Panc1 (cell line): ENCODE data around the gene HS6ST3. TPM values are rescaled to one million over a fixed set of nuclear protein-coding genes. Genes with fewer than 3 reads are reported as not detected.

ENCODE experiments used
- ATAC-seq: fragments of 200-7000 bp; cut with Tn5 transposase; 2 replicates; pipeline ENCODE4 v1.9.1; 2020; ENCODE audit warnings: mild to moderate bottlenecking, moderate library complexity
- BruUV-seq: library from RNA; stranded (reverse); fragments of 400-500 nt; replicated peaks from 2 replicates; lab custom pipeline; 2021; lab: Mats Ljungman, UMichigan
- CTCF ChIA-PET: fragments of 300-600 bp; sonication (Branson Sonifier 250); formaldehyde crosslinking; loops from one replicate; lab custom pipeline; 2022; ENCODE audit warnings: antibody characterized with exemption; lab: Charles Lee
- POLR2A ChIA-PET: fragments of 300-600 bp; sonication (Branson Sonifier 250); formaldehyde crosslinking; loops from one replicate; lab custom pipeline; 2022; ENCODE audit warnings: antibody characterized with exemption; lab: Charles Lee
- DNase-seq: peaks from one replicate; pipeline ENCODE4 v3.0.0-alpha.2; 2010; ENCODE audit warnings: low read depth, low spot score
- H3K27ac ChIP-seq: 2 replicates; pipeline ENCODE4 v1.5.1; 2011; ENCODE audit warnings: mild to moderate bottlenecking, low read length, inconsistent platforms
- H3K27me3 ChIP-seq: fragments of 200-500 bp; sonication (Bioruptor generic); 2 replicates; pipeline ENCODE4 v1.6.0; 2014; ENCODE audit warnings: low read length, inconsistent platforms; ENCODE audit not compliant: control insufficient read depth, insufficient read depth
- H3K36me3 ChIP-seq: fragments of 200-500 bp; sonication (Bioruptor generic); 2 replicates; pipeline ENCODE4 v1.5.1; 2014; ENCODE audit warnings: inconsistent platforms, mild to moderate bottlenecking, low read length, moderate library complexity; ENCODE audit not compliant: control insufficient read depth, insufficient read depth
- H3K4me1 ChIP-seq: 2 replicates; pipeline ENCODE4 v1.5.1; 2011; ENCODE audit warnings: inconsistent platforms, mild to moderate bottlenecking, low read length, moderate library complexity; ENCODE audit not compliant: control insufficient read depth, insufficient read depth
- H3K4me3 ChIP-seq, 2 experiments: 2 replicates each; pipeline ENCODE4 v1.5.1; 2011 to 2012; ENCODE audit warnings: low read depth in 2 of 2, low read length in 2 of 2, mild to moderate bottlenecking in 2 of 2, inconsistent platforms in 1 of 2, moderate library complexity in 1 of 2
- H3K9me3 ChIP-seq: fragments of 200-500 bp; sonication (Bioruptor generic); 2 replicates; pipeline ENCODE4 v1.5.1; 2014; ENCODE audit warnings: low read depth, mild to moderate bottlenecking, inconsistent platforms, low read length, moderate library complexity; ENCODE audit not compliant: control insufficient read depth, insufficient read depth
- CTCF ChIP-seq: fragments of 450-650 bp; IDR thresholded peaks from 2 replicates; pipeline ENCODE4 v1.5.1; 2017; ENCODE audit warnings: mild to moderate bottlenecking
- POLR2AphosphoS5 ChIP-seq: IDR thresholded peaks from 2 replicates; pipeline ENCODE4 v1.6.1; 2012; ENCODE audit warnings: mild to moderate bottlenecking, low read depth, low read length, moderate library complexity
- REST ChIP-seq, 2 experiments: IDR thresholded peaks; 2 replicates each; pipeline ENCODE4 v1.6.1; 2011 to 2012; ENCODE audit warnings: low read depth in 2 of 2, control low read depth in 1 of 2, low read length in 1 of 2, mild to moderate bottlenecking in 1 of 2, moderate library complexity in 1 of 2; ENCODE audit not compliant: insufficient read depth in 1 of 2
- SIN3A ChIP-seq: IDR thresholded peaks from 2 replicates; pipeline ENCODE4 v1.6.1; 2012; ENCODE audit warnings: low read depth, mild to moderate bottlenecking, low read length, moderate library complexity, borderline replicate concordance; ENCODE audit not compliant: insufficient read depth
- TCF7L2 ChIP-seq: IDR thresholded peaks from 2 replicates; pipeline ENCODE4 v1.6.1; 2011; ENCODE audit warnings: mild to moderate bottlenecking, low read depth, low read length, inconsistent platforms
- in situ Hi-C: cut with HindIII; loops from 2 replicates; pipeline ENCODE4 v1.10.0; 2016; ENCODE audit warnings: low sequenced_read_pairs, low pct_unique_long_range_greater_than_20kb
- intact Hi-C: fragments of 100-400 bp; cut with micrococcal nuclease; formaldehyde crosslinking; loops from one replicate; pipeline ENCODE4 v1.10.0; 2022; ENCODE audit not compliant: unreplicated experiment
- total RNA-seq: library from RNA; stranded (reverse); gene quantifications from one replicate; pipeline ENCODE4 v1.2.1, GENCODE V29; 2021; ENCODE audit not compliant: unreplicated experiment

HS6ST3 gene
- total RNA-seq, 1 experiment from 2014 or later: 0.13 TPM

- intact Hi-C loops: no loop called here
- no TSS peak for BruUV-seq
- in situ Hi-C loops: no loop called here
- Histone ChIP-seq H3K27ac (no peak overlapping the region), H3K27me3 (no peaks in the 10 kb centered on the region), H3K36me3 (no peaks in the 10 kb centered on the region), H3K9me3 (no peaks in the 10 kb centered on the region), H3K4me1 (no peaks in the 10 kb centered on the region), H3K4me3 (no peak overlapping the region)
- DNase-seq (no peak), ATAC-seq (no peak)
- TF ChIP-seq CTCF (no peak), REST (IDR thresholded peaks at IDR 0.05; ENCODE audit: insufficient read depth in 1 of 2, low read depth in 2 of 2, low read length in 1 of 2) (no peak), POLR2AphosphoS5 (no peak), TCF7L2 (no peak), SIN3A (no peak)
- POLR2A ChIA-PET: no interaction called here
- CTCF ChIA-PET: no interaction called here
These were observed 183.3 kb downstream of the HS6ST3 start for GRCh38 chr13:96273196-96273595.

- POLR2A ChIA-PET: no interaction called here
- no TSS peak for BruUV-seq
- no peak for TF ChIP-seq REST (IDR thresholded peaks at IDR 0.05; ENCODE audit: insufficient read depth in 1 of 2, low read depth in 2 of 2, low read length in 1 of 2)
- TF ChIP-seq TCF7L2: no peak
- TF ChIP-seq POLR2AphosphoS5: no peak
- no peak for TF ChIP-seq SIN3A
- no peak for TF ChIP-seq CTCF
These were observed 184.1 kb downstream of the HS6ST3 start for GRCh38 chr13:96274046-96274445.

More at GRCh38 chr13:96274046-96274445, 184.1 kb downstream of the HS6ST3 start:
- H3K36me3 ChIP-seq: no peaks in the 10 kb centered on the region
- H3K4me1 ChIP-seq: no peaks in the 10 kb centered on the region
- in situ Hi-C loops: no loop called here
- H3K27me3 ChIP-seq: no peaks in the 10 kb centered on the region
- H3K4me3 ChIP-seq: no peak overlapping the region
- H3K27ac ChIP-seq: no peak overlapping the region
- CTCF ChIA-PET: no interaction called here
- intact Hi-C loops: no loop called here
- no peak for ATAC-seq
- DNase-seq: no peak
- no peaks in the 10 kb centered on the region for H3K9me3 ChIP-seq
